Smooth muscle cell of the umbilical artery (primary cell): Measurements from ENCODE around the gene CACNG3. TPM values are rescaled to one million over a fixed set of nuclear protein-coding genes. Genes with fewer than 3 reads are reported as not detected.

ENCODE experiments used
- total RNA-seq: library from RNA; depleted of rRNA; stranded (reverse); fragments of >200 nt; gene quantifications from 2 replicates; pipeline ENCODE4 v1.2.3, GENCODE V29; 2014

CACNG3 gene
- not detected in 2 replicates for total RNA-seq

GRCh38 chr16:24255456-24256371 lies at the start of gene CACNG3:
CACNG3 (plus strand) TSS chr16:24256335; CDS start chr16:24256755, 420 bp downstream.

